Activated naive CD8-positive, alpha-beta T cell (primary cell): Measurements from ENCODE around the gene RHBDF1.

Experiments used
- H3K27ac Mint-ChIP-seq: one replicate; pipeline ENCODE4 v1.8.0; 2021; ENCODE audit warnings: mixed read lengths
- H3K27me3 Mint-ChIP-seq: one replicate; pipeline ENCODE4 v1.8.0; 2021; ENCODE audit warnings: mixed read lengths
- H3K36me3 Mint-ChIP-seq: one replicate; pipeline ENCODE4 v1.8.0; 2021; ENCODE audit warnings: mixed read lengths
- H3K4me1 Mint-ChIP-seq: one replicate; pipeline ENCODE4 v1.8.0; 2021; ENCODE audit warnings: low read depth, mixed read lengths
- H3K4me3 Mint-ChIP-seq: one replicate; pipeline ENCODE4 v1.8.0; 2021; ENCODE audit warnings: mild to moderate bottlenecking, mixed read lengths
- H3K9me3 Mint-ChIP-seq: one replicate; pipeline ENCODE4 v1.8.0; 2021; ENCODE audit warnings: low read depth, mixed read lengths

The RHBDF1 gene

GRCh38 chr16:72561-73548 is at the start of gene RHBDF1:
RHBDF1 (minus strand) TSS chr16:72631; CDS start chr16:65015, 7,616 bp downstream.
- H3K9me3 Mint-ChIP-seq: no peaks in the 10 kb centered on the region
- no peak within 1 kb of the TSS for H3K27ac Mint-ChIP-seq
- peaks cover 9% of the 10 kb centered on the region for H3K27me3 Mint-ChIP-seq
- H3K36me3 Mint-ChIP-seq: no peaks in the 10 kb centered on the region
- H3K4me1 Mint-ChIP-seq: peaks cover 14% of the 10 kb centered on the region
- H3K4me3 Mint-ChIP-seq: peak within 1 kb of the TSS; percentile 89

DNA sequence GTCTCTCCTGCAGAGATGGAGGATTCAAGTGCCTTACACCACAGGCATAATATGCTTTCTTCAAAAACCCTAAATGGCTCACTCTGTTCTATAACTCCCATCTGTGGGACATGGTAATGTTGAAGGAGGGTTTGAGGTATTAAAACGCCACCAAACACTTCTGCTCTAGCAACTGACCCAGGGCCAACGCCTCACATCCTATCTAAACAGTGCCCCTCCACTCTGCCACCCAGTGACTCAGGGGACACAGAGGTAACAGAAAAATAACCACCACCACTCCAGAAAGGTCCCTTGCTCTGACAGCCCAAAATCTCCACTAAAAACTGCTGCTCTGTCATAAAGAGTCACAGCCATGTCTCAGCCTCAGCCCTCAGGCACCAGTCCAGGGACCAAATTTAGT is 48.3 kb upstream of the RHBDF1 start:
- H3K4me3 Mint-ChIP-seq: no peak overlapping the region
- H3K27me3 Mint-ChIP-seq: no peaks in the 10 kb centered on the region
- no peaks in the 10 kb centered on the region for H3K9me3 Mint-ChIP-seq
- peaks cover 2% of the 10 kb centered on the region for H3K36me3 Mint-ChIP-seq
- H3K4me1 Mint-ChIP-seq: peaks cover 4% of the 10 kb centered on the region
- H3K27ac Mint-ChIP-seq: no peak overlapping the region

DNA sequence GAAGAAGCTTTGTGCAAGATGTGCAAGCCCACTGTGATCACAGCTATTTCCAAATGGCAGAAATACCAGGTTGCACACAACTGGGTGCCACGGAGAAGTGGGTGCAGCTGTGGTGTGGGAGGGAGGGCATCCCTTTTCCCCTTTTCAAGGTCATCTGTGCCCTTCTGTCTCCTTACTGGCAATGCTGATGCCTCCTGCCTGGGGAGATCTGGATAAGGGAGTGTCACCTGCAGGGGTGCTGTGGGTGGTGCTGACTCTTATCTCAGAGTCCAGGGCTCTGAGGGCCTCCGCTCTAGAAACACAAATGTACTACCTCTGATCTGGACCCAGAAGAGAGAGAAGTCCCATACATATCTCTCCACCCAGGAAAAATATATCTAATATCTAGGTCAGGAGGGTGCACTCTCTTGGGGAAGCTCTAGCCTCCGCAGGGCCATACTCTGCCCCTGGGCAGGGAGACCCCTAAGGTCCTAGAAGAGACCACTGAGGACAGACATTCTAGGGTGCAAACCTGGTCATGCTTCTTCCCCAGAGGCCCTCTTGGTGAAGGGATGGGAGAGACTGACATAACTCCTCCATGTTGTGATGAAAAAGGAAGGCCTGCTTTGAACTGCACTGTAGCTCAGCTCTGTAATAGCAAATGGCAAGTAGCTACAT is 47.5 kb upstream of the RHBDF1 start:
- H3K4me3 Mint-ChIP-seq: no peak overlapping the region
- peaks cover 2% of the 10 kb centered on the region for H3K36me3 Mint-ChIP-seq
- H3K4me1 Mint-ChIP-seq: peaks cover 4% of the 10 kb centered on the region
- no peaks in the 10 kb centered on the region for H3K27me3 Mint-ChIP-seq
- H3K9me3 Mint-ChIP-seq: no peaks in the 10 kb centered on the region
- no peak overlapping the region for H3K27ac Mint-ChIP-seq

GRCh38 chr16:119295-119694 is 46.9 kb upstream of the RHBDF1 start:
- Mint-ChIP-seq H3K4me1 (peaks cover 4% of the 10 kb centered on the region), H3K36me3 (peaks cover 2% of the 10 kb centered on the region)

DNA sequence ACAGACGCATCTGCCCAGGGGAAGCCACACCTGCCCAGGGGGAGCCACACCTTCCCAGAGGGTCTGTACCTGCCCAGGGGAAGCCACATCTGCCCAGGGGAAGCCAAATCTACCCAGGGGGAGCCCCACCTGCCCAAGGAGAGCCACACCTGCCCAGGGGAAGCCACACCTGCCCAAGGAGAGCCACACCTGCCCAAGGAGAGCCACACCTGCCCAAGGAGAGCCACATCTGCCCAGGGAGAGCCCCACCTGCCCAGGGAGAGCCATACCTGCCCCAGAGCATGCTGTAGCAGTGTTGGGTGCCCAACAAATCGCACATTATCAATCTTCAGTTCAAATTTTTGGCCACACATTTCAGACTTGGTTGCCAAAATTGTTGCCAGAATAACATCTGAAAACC is 46.4 kb upstream of the RHBDF1 start:
- no peaks in the 10 kb centered on the region for H3K27me3 Mint-ChIP-seq
- no peak overlapping the region for H3K27ac Mint-ChIP-seq
- H3K4me1 Mint-ChIP-seq: peaks cover 4% of the 10 kb centered on the region

More at GRCh38 chr16:119295-119694, 46.9 kb upstream of the RHBDF1 start:
- no peaks in the 10 kb centered on the region for H3K27me3 Mint-ChIP-seq
- no peak overlapping the region for H3K4me3 Mint-ChIP-seq
- no peak overlapping the region for H3K27ac Mint-ChIP-seq
- H3K9me3 Mint-ChIP-seq: no peaks in the 10 kb centered on the region

GRCh38 chr16:117379-118365 is 45.2 kb upstream of the RHBDF1 start:
- Mint-ChIP-seq H3K27ac (no peak overlapping the region), H3K4me1 (peaks cover 4% of the 10 kb centered on the region), H3K36me3 (peaks cover 2% of the 10 kb centered on the region), H3K27me3 (no peaks in the 10 kb centered on the region), H3K9me3 (no peaks in the 10 kb centered on the region), H3K4me3 (no peak overlapping the region)

More for the DNA sequence above, 46.4 kb upstream of the RHBDF1 start:
- Mint-ChIP-seq H3K36me3 (peaks cover 2% of the 10 kb centered on the region), H3K4me3 (no peak overlapping the region), H3K9me3 (no peaks in the 10 kb centered on the region)

GRCh38 chr16:116015-116414 is 43.6 kb upstream of the RHBDF1 start:
- no peak overlapping the region for H3K27ac Mint-ChIP-seq
- H3K4me3 Mint-ChIP-seq: no peak overlapping the region
- no peaks in the 10 kb centered on the region for H3K27me3 Mint-ChIP-seq
- H3K4me1 Mint-ChIP-seq: peaks cover 4% of the 10 kb centered on the region
- peaks cover 2% of the 10 kb centered on the region for H3K36me3 Mint-ChIP-seq
- no peaks in the 10 kb centered on the region for H3K9me3 Mint-ChIP-seq

GRCh38 chr16:114327-114726 is 41.9 kb upstream of the RHBDF1 start:
- no peaks in the 10 kb centered on the region for H3K27me3 Mint-ChIP-seq
- peaks cover 4% of the 10 kb centered on the region for H3K4me1 Mint-ChIP-seq
- H3K36me3 Mint-ChIP-seq: peaks cover 2% of the 10 kb centered on the region
- H3K27ac Mint-ChIP-seq: no peak overlapping the region
- H3K9me3 Mint-ChIP-seq: no peaks in the 10 kb centered on the region
- H3K4me3 Mint-ChIP-seq: no peak overlapping the region

GRCh38 chr16:112153-112840 is 39.9 kb upstream of the RHBDF1 start:
- H3K4me3 Mint-ChIP-seq: no peak overlapping the region
- no peaks in the 10 kb centered on the region for H3K27me3 Mint-ChIP-seq
- peaks cover 2% of the 10 kb centered on the region for H3K36me3 Mint-ChIP-seq
- H3K4me1 Mint-ChIP-seq: no peaks in the 10 kb centered on the region
- H3K27ac Mint-ChIP-seq: no peak overlapping the region
- no peaks in the 10 kb centered on the region for H3K9me3 Mint-ChIP-seq

DNA sequence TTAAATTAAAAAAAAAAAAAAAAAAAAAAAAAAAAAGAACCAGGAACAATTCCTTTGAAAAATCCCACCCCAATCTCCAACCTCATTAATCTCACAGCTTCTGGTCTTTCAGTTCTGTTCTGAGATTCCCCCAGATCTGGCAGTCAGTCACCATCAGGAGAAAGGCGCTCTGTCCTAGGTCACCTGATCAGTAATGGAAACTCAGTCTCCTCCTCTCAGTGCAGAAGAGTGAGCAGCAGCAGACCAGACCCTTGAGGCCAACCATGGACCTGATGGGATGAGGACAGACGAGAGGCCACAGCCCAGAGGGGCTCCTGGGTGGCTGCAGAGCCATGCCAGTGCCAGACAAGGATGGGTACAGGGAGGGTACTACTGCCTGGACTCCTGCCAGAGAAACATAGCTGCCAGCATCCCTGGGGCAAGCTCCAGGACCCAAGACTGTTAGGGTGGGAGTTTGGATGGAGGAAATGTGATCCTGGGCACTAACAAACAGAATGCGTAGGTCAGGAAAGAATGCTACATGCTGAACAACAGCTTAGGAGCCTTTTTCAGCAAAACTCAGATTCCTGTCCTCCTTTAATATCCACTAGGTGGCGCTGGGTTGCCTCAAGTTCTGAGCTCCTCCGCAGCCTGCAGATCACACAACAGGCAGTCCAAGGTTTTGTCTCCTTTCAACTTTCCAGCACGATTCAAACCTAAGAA is 34.3 kb upstream of the RHBDF1 start:
- H3K27ac Mint-ChIP-seq: no peak overlapping the region
- no peaks in the 10 kb centered on the region for H3K9me3 Mint-ChIP-seq
- no peak overlapping the region for H3K4me3 Mint-ChIP-seq
- H3K36me3 Mint-ChIP-seq: no peaks in the 10 kb centered on the region
- no peaks in the 10 kb centered on the region for H3K27me3 Mint-ChIP-seq
- H3K4me1 Mint-ChIP-seq: peaks cover 3% of the 10 kb centered on the region

GRCh38 chr16:105521-105920 is 33.1 kb upstream of the RHBDF1 start:
- Mint-ChIP-seq H3K4me3 (no peak overlapping the region), H3K27ac (no peak overlapping the region), H3K27me3 (no peaks in the 10 kb centered on the region), H3K36me3 (no peaks in the 10 kb centered on the region), H3K4me1 (peaks cover 3% of the 10 kb centered on the region), H3K9me3 (no peaks in the 10 kb centered on the region)

DNA sequence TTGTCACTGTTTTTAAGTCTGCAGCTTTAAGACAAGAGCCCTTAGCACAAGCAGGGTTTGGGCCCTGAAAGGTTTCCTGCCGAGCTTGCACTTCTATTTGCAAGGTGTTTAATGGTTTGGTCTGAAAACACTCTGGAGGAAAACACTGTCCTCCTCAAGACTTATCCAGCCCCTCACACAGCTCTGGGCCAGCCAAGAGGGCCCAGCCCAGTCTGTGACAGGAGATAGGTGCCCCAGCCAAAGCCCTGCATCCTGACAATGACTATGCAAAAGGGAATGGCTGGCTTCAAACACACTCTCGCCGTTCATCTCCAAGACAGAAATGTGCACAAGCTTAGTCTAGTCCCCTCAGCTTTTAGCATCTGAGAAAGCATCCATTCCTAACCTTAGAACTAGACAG is 32.5 kb upstream of the RHBDF1 start:
- H3K4me1 Mint-ChIP-seq: peaks cover 3% of the 10 kb centered on the region
- H3K27me3 Mint-ChIP-seq: no peaks in the 10 kb centered on the region
- H3K4me3 Mint-ChIP-seq: no peak overlapping the region
- no peaks in the 10 kb centered on the region for H3K36me3 Mint-ChIP-seq
- no peak overlapping the region for H3K27ac Mint-ChIP-seq
- H3K9me3 Mint-ChIP-seq: no peaks in the 10 kb centered on the region

GRCh38 chr16:104355-104754 is 31.9 kb upstream of the RHBDF1 start:
- Mint-ChIP-seq H3K9me3 (no peaks in the 10 kb centered on the region), H3K27me3 (no peaks in the 10 kb centered on the region), H3K27ac (no peak overlapping the region), H3K36me3 (no peaks in the 10 kb centered on the region), H3K4me3 (no peak overlapping the region), H3K4me1 (peaks cover 3% of the 10 kb centered on the region)
